A549 (cell line): ENCODE results near the gene EFNA3. TPM values are rescaled to one million over a fixed set of nuclear protein-coding genes. Genes with fewer than 3 reads are reported as not detected.

Source experiments
- ATAC-seq, 2 experiments: fragments of 200-7000 bp in 1 of 2; fragments of >200 bp in 1 of 2; cut with Nextera tagmentation in 1 of 2; cut with Tn5 transposase in 1 of 2; 3 replicates each; pipeline versions ENCODE4 v1.8.0 to v1.9.1; 2018 to 2020; ENCODE audit warnings: mild to moderate bottlenecking in 1 of 2, moderate library complexity in 1 of 2
- CTCF ChIA-PET: fragments of 300-600 bp; sonication (Branson Sonifier 250); formaldehyde crosslinking; extraction: SDS; loops from one replicate; lab custom pipeline; 2021; ENCODE audit warnings: antibody characterized with exemption, inconsistent platforms; lab: Yijun Ruan, JAX
- POLR2A ChIA-PET: fragments of 350-600 bp; formaldehyde crosslinking; extraction: SDS; loops from one replicate; lab custom pipeline; 2021; ENCODE audit warnings: antibody characterized with exemption, inconsistent platforms; lab: Yijun Ruan, JAX
- DNase-seq, 2 experiments: peaks; one replicate each; pipeline versions ENCODE4 v3.0.0 to v3.0.0-alpha.2; 2011 to 2016; ENCODE audit warnings: low read depth in 1 of 2, low spot score in 1 of 2
- FAIRE-seq: peaks from 2 replicates; lab custom pipeline; 2011; peaks lifted over from hg19 to GRCh38; lab: Jason Lieb, UNC
- H3K27ac ChIP-seq, 2 experiments: fragments of >200 bp; sonication (Bioruptor Twin); formaldehyde crosslinking; 3 replicates each; pipeline ENCODE4 v1.5.1; 2016 to 2017
- H3K4me1 ChIP-seq: fragments of >200 bp; sonication (Bioruptor Twin); formaldehyde crosslinking; 3 replicates; pipeline ENCODE4 v1.6.1; 2016
- H3K4me2 ChIP-seq: fragments of >200 bp; sonication (Bioruptor Twin); formaldehyde crosslinking; 3 replicates; pipeline ENCODE4 v1.6.1; 2016
- H3K4me3 ChIP-seq: fragments of >200 bp; sonication (Bioruptor Twin); formaldehyde crosslinking; 3 replicates; pipeline ENCODE4 v1.5.1; 2016
- H3K9me3 ChIP-seq: fragments of >200 bp; sonication (Bioruptor Twin); formaldehyde crosslinking; 3 replicates; pipeline ENCODE4 v1.6.1; 2016
- CEBPB ChIP-seq, 2 experiments: fragments of >200 bp in 1 of 2; sonication (Bioruptor Twin) in 1 of 2; formaldehyde crosslinking in 1 of 2; IDR thresholded peaks; 2 replicates each; pipeline ENCODE4 v1.6.1; 2012 to 2016
- CHD4 ChIP-seq: fragments of 200-600 bp; sonication (generic); IDR thresholded peaks from 2 replicates; pipeline ENCODE4 v1.6.1; 2016; ENCODE audit warnings: antibody characterized with exemption, mild to moderate bottlenecking, borderline replicate concordance
- EHMT2 ChIP-seq: fragments of 200-600 bp; sonication (generic); IDR thresholded peaks from 2 replicates; pipeline ENCODE4 v1.6.1; 2016; ENCODE audit warnings: antibody characterized with exemption, low read depth, mild to moderate bottlenecking, moderate library complexity
- ESRRA ChIP-seq: fragments of 150-350 bp; IDR thresholded peaks from 2 replicates; pipeline ENCODE4 v1.6.1; 2014; ENCODE audit warnings: mild to moderate bottlenecking, low read length, borderline replicate concordance
- FOSB ChIP-seq: fragments of 250-450 bp; sonication (Bioruptor Pico); IDR thresholded peaks from 2 replicates; pipeline ENCODE4 v1.5.0; 2020; ENCODE audit warnings: mild to moderate bottlenecking, moderate library complexity
- FOSL2 ChIP-seq, 2 experiments: fragments of 450-650 bp in 1 of 2; fragments of >200 bp in 1 of 2; sonication (Bioruptor Twin) in 1 of 2; formaldehyde crosslinking; IDR thresholded peaks; 2 replicates each; pipeline versions ENCODE4 v1.5.0 to v1.6.1; 2016 to 2020; ENCODE audit warnings: mild to moderate bottlenecking in 1 of 2, moderate library complexity in 1 of 2
- FOXS1 ChIP-seq: fragments of 250-450 bp; sonication (Bioruptor Pico); IDR thresholded peaks from 2 replicates; pipeline ENCODE4 v1.5.0; 2020; ENCODE audit warnings: mild to moderate bottlenecking, moderate library complexity
- HDAC2 ChIP-seq: fragments of 200-600 bp; sonication (generic); IDR thresholded peaks from 2 replicates; pipeline ENCODE4 v1.6.1; 2016
- HOXB5 ChIP-seq: fragments of 250-450 bp; sonication (Bioruptor Pico); IDR thresholded peaks from 2 replicates; pipeline ENCODE4 v1.5.0; 2020; ENCODE audit warnings: mild to moderate bottlenecking, moderate library complexity
- JUN ChIP-seq, 2 experiments: fragments of >200 bp; sonication (Bioruptor Twin); formaldehyde crosslinking; IDR thresholded peaks; 2 replicates in 1 of 2; 3 replicates in 1 of 2; pipeline ENCODE4 v1.6.1; 2016 to 2017
- JUNB ChIP-seq: fragments of >200 bp; sonication (Bioruptor Twin); formaldehyde crosslinking; IDR thresholded peaks from 2 replicates; pipeline ENCODE4 v1.6.1; 2016
- KDM5A ChIP-seq: fragments of 200-600 bp; sonication (generic); IDR thresholded peaks from 2 replicates; pipeline ENCODE4 v1.6.1; 2016; ENCODE audit warnings: antibody characterized with exemption, mild to moderate bottlenecking
- NR3C1 ChIP-seq: fragments of >200 bp; sonication (Bioruptor Twin); formaldehyde crosslinking; IDR thresholded peaks from 3 replicates; pipeline ENCODE4 v1.6.1; 2017
- PBX3 ChIP-seq: IDR thresholded peaks from 2 replicates; pipeline ENCODE4 v1.6.1; 2012
- PHF8 ChIP-seq: fragments of 200-600 bp; sonication (generic); IDR thresholded peaks from 2 replicates; pipeline ENCODE4 v1.6.1; 2016; ENCODE audit warnings: low read depth, mild to moderate bottlenecking, antibody characterized with exemption, moderate library complexity, borderline replicate concordance
- POLR2A ChIP-seq: IDR thresholded peaks from 2 replicates; pipeline ENCODE4 v1.6.1; 2012; ENCODE audit warnings: mild to moderate bottlenecking, low read length
- RAD21 ChIP-seq, 2 experiments: fragments of >200 bp in 1 of 2; sonication (Bioruptor Twin) in 1 of 2; formaldehyde crosslinking in 1 of 2; IDR thresholded peaks in 1 of 2; conservative IDR thresholded peaks in 1 of 2; 2 replicates in 1 of 2; 3 replicates in 1 of 2; pipeline ENCODE4 v1.6.1; 2012 to 2018; ENCODE audit warnings: inconsistent platforms in 1 of 2
- RARB ChIP-seq: fragments of 250-450 bp; sonication (Bioruptor Pico); IDR thresholded peaks from 2 replicates; pipeline ENCODE4 v1.8.0; 2021; ENCODE audit warnings: mild to moderate bottlenecking, moderate library complexity
- REST ChIP-seq: fragments of 200-600 bp; sonication (generic); IDR thresholded peaks from 2 replicates; pipeline ENCODE4 v1.6.1; 2016; ENCODE audit warnings: antibody characterized with exemption, mild to moderate bottlenecking, moderate library complexity
- RFX5 ChIP-seq: fragments of 450-650 bp; IDR thresholded peaks from 2 replicates; pipeline ENCODE4 v1.7.1; 2014; ENCODE audit warnings: antibody characterized with exemption, mild to moderate bottlenecking, moderate library complexity
- USF2 ChIP-seq: fragments of 450-650 bp; IDR thresholded peaks from 2 replicates; pipeline ENCODE4 v1.6.1; 2014; ENCODE audit warnings: antibody characterized with exemption
- ZC3H11A ChIP-seq: fragments of 450-650 bp; IDR thresholded peaks from 2 replicates; pipeline ENCODE4 v1.6.1; 2014; ENCODE audit warnings: antibody characterized with exemption, mild to moderate bottlenecking
- ZNF302 ChIP-seq: fragments of 250-450 bp; sonication (Bioruptor Pico); IDR thresholded peaks from 2 replicates; pipeline ENCODE4 v1.9.0; 2021; ENCODE audit warnings: inconsistent platforms, mild to moderate bottlenecking, moderate library complexity
- WGBS: methylation state at CpG from one replicate; pipeline ENCODE4 v1.1.6; 2017; ENCODE audit errors: missing lambda C conversion rate; 5-methylcytosine and 5-hydroxymethylcytosine counted together
- polyA plus RNA-seq, 4 experiments: library from polyadenylated mRNA; depleted of rRNA in 3 of 4; stranded (reverse); fragments of >200 nt; fragmentation: RNase III in 1 of 4; extraction: RNeasy Plus Mini Kit Qiagen cat#74134 plus additional on column Dnase treatment in 1 of 4; gene quantifications; 2 replicates in 3 of 4; 3 replicates in 1 of 4; pipeline ENCODE4 v1.2.3, GENCODE V29; 2011 to 2017
- TF ChIP-seq, protein P1 (sequence below): fragments of 250-450 bp; sonication (Bioruptor Pico); IDR thresholded peaks from 2 replicates; pipeline ENCODE4 v1.5.0; 2021; ENCODE audit warnings: mild to moderate bottlenecking, moderate library complexity, borderline replicate concordance
- TF ChIP-seq, protein P2 (sequence below): IDR thresholded peaks from 2 replicates; pipeline ENCODE4 v1.6.1; 2012; ENCODE audit warnings: low read depth, borderline replicate concordance
- TF ChIP-seq, protein P3 (sequence below): fragments of 150-350 bp; IDR thresholded peaks from 2 replicates; pipeline ENCODE4 v1.6.1; 2014; ENCODE audit warnings: low read depth, mild to moderate bottlenecking, low read length
- TF ChIP-seq, protein P4 (sequence below): IDR thresholded peaks from 2 replicates; pipeline ENCODE4 v1.6.1; 2012

The EFNA3 gene
- polyA plus RNA-seq, 2 of the 4 experiments (the other 2 are of a cell fraction) = 1.9 to 2.7 TPM

- TF ChIP-seq ZC3H11A (no peak), USF2 (no peak), KDM5A (no peak), HDAC2 (no peak), CEBPB (IDR thresholded peaks at IDR 0.05) (no peak), PBX3 (no peak; the same call in 1 of the 2 replicates)
- TF ChIP-seq, protein P1, sequence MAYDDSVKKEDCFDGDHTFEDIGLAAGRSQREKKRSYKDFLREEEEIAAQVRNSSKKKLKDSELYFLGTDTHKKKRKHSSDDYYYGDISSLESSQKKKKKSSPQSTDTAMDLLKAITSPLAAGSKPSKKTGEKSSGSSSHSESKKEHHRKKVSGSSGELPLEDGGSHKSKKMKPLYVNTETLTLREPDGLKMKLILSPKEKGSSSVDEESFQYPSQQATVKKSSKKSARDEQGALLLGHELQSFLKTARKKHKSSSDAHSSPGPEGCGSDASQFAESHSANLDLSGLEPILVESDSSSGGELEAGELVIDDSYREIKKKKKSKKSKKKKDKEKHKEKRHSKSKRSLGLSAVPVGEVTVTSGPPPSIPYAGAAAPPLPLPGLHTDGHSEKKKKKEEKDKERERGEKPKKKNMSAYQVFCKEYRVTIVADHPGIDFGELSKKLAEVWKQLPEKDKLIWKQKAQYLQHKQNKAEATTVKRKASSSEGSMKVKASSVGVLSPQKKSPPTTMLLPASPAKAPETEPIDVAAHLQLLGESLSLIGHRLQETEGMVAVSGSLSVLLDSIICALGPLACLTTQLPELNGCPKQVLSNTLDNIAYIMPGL (CRISPR knock-in tag) = no peak
These were observed 15.8 kb upstream of the EFNA3 start (continued) for GRCh38 chr1:155062702-155063411.

GRCh38 chr1:155063550-155064110, 15.0 kb upstream of the EFNA3 start, which contains the start of gene EFNA4:
Gene EFNA4, plus strand, starts transcription at chr1:155063740. Its CDS starts 84 bp downstream, at chr1:155063824.
- ChIA-PET CTCF (interaction anchor here (0.5 to 27.3 kb wide), 9 partner anchors 9 to 656 kb away, joined by 3 to 350 read pairs (median 4); partner anchors contain the start of genes ADAM15, EFNA3 and KRTCAP2), POLR2A (interaction anchor here (0.5 to 1.7 kb wide), 4 partner anchors 21 to 109 kb away, joined by 3 to 5 read pairs (median 3); partner anchors contain the start of genes KRTCAP2 and PYGO2)
- peaks cover 23% of the 10 kb centered on the region for H3K4me1 ChIP-seq
- DNase-seq = peak; percentile 89 to 91
- H3K27ac ChIP-seq = peak within 1 kb of the TSS; percentile 81 to 91
- no peaks in the 10 kb centered on the region for H3K9me3 ChIP-seq
- ATAC-seq = peak; percentile 72 to 86
- WGBS = under 1% methylated on average over 32 of the region's 57 CpGs
- H3K4me3 ChIP-seq = peak within 1 kb of the TSS; percentile 77
- peak; percentile 76 for FAIRE-seq
- peak within 1 kb of the TSS; percentile 91 for H3K4me2 ChIP-seq
- TF ChIP-seq ESRRA = no peak
- no peak for TF ChIP-seq REST
- peak; percentile 77 for TF ChIP-seq POLR2A
- no peak for TF ChIP-seq JUNB
- TF ChIP-seq RARB (CRISPR knock-in tag) = no peak
- TF ChIP-seq FOXS1 = no peak
- no peak for TF ChIP-seq NR3C1
- TF ChIP-seq FOSL2 (IDR thresholded peaks at IDR 0.05) = no peak
- TF ChIP-seq FOSL2 (CRISPR knock-in tag; IDR thresholded peaks at IDR 0.05) = no peak
- no peak for TF ChIP-seq FOSB (CRISPR knock-in tag)
- no peak for TF ChIP-seq RAD21 (conservative IDR thresholded peaks at IDR 0.05 in 1 of 2, IDR thresholded peaks at IDR 0.05 in 1 of 2)
- TF ChIP-seq, protein P2, sequence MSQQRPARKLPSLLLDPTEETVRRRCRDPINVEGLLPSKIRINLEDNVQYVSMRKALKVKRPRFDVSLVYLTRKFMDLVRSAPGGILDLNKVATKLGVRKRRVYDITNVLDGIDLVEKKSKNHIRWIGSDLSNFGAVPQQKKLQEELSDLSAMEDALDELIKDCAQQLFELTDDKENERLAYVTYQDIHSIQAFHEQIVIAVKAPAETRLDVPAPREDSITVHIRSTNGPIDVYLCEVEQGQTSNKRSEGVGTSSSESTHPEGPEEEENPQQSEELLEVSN = no peak
- TF ChIP-seq ZNF302 = no peak
- TF ChIP-seq, protein P3, sequence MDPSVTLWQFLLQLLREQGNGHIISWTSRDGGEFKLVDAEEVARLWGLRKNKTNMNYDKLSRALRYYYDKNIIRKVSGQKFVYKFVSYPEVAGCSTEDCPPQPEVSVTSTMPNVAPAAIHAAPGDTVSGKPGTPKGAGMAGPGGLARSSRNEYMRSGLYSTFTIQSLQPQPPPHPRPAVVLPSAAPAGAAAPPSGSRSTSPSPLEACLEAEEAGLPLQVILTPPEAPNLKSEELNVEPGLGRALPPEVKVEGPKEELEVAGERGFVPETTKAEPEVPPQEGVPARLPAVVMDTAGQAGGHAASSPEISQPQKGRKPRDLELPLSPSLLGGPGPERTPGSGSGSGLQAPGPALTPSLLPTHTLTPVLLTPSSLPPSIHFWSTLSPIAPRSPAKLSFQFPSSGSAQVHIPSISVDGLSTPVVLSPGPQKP = no peak
- 0 out of 2 replicates have a peak, but pooled peaks have one; percentile 39 for TF ChIP-seq RFX5
- TF ChIP-seq EHMT2 = no peak
- no peak for TF ChIP-seq HOXB5
- peak; percentile 57; the same call in 1 of the 2 replicates for TF ChIP-seq PHF8
- TF ChIP-seq JUN (IDR thresholded peaks at IDR 0.05) = peak in 1 of 2 experiments; percentile 50; a peak in 2 of 5 replicates
- TF ChIP-seq CHD4 = no peak
- TF ChIP-seq KDM5A = no peak
- TF ChIP-seq, protein P4, sequence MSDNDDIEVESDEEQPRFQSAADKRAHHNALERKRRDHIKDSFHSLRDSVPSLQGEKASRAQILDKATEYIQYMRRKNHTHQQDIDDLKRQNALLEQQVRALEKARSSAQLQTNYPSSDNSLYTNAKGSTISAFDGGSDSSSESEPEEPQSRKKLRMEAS = peak; percentile 38; the same call in 1 of the 2 replicates
